ENCODE measurements around the gene RBFOX2. TPM values are rescaled to one million over a fixed set of nuclear protein-coding genes. Genes with fewer than 3 reads are reported as not detected.

RBFOX2 gene
- total and polyA plus RNA-seq, 2 donors (not counting 1 experiment from before 2014, with no cell fraction given) = not detected

GRCh38 chr22:35846804-35847203 lies 181.8 kb downstream of the RBFOX2 start:
- Histone ChIP-seq H3K27me3 (replicated peaks in 1 of 4; ENCODE audit: control extremely low read depth in 1 of 4, control insufficient read depth in 3 of 4, insufficient read depth in 4 of 4, low read length in 3 of 4) (no peaks in the 10 kb centered on the region), H2AFZ (ENCODE audit: insufficient read depth, low read depth, low read length, poor library complexity, severe bottlenecking) (no peak overlapping the region), H3K79me2 (ENCODE audit: control insufficient read depth, insufficient read depth, low read length) (no peaks in the 10 kb centered on the region), H3K4me3 (ENCODE audit: control extremely low read depth in 1 of 5, extremely low read depth in 1 of 5, insufficient read depth in 1 of 5, low read depth in 2 of 5, low read length in 4 of 5) (no peak overlapping the region), H3K27ac (ENCODE audit: low read length in 2 of 2) (no peak overlapping the region), H3K9ac (ENCODE audit: low read length) (no peak overlapping the region), H4K20me1 (ENCODE audit: control insufficient read depth, insufficient read depth, low read length, poor library complexity, severe bottlenecking) (no peaks in the 10 kb centered on the region), H3K4me2 (replicated peaks; ENCODE audit: low read depth, low read length, poor library complexity, severe bottlenecking) (no peak overlapping the region), H3K9me3 (ENCODE audit: control extremely low read depth in 1 of 3, control insufficient read depth in 2 of 3, insufficient read depth in 1 of 3, low read length in 2 of 3) (no peaks in the 10 kb centered on the region), H3K36me3 (replicated peaks in 1 of 2; ENCODE audit: control extremely low read depth in 1 of 2, control insufficient read depth in 1 of 2, extremely low read depth in 1 of 2, insufficient read depth in 2 of 2, low read length in 1 of 2) (no peaks in the 10 kb centered on the region), H3K4me1 (ENCODE audit: control insufficient read depth in 2 of 2, insufficient read depth in 2 of 2, low read length in 2 of 2) (no peaks in the 10 kb centered on the region)
- ATAC-seq (ENCODE audit: low read depth) (no peak), DNase-seq (no peak)
- H3K4me3 Mint-ChIP-seq = no peak overlapping the region
- TF ChIP-seq CTCF (IDR thresholded peaks at IDR 0.05) (no peak), EZH2 (IDR thresholded peaks at IDR 0.05; ENCODE audit: borderline replicate concordance, insufficient read depth, low read depth, low read length, poor library complexity, severe bottlenecking) (no peak)
- no CpG with 5 or more reads among the region's 1 CpG for WGBS (ENCODE audit: insufficient coverage)
- CTCF ChIA-PET = no interaction called here
- peaks cover 17% of the 10 kb centered on the region for H3K27me3 Mint-ChIP-seq
- H3K4me1 Mint-ChIP-seq = no peaks in the 10 kb centered on the region
- POLR2A ChIA-PET = no interaction called here
- intact Hi-C loops (cut with micrococcal nuclease) = no loop called here
- H3K9me3 Mint-ChIP-seq (ENCODE audit: insufficient read depth) = no peaks in the 10 kb centered on the region
- H3K27ac Mint-ChIP-seq = no peak overlapping the region

DNA sequence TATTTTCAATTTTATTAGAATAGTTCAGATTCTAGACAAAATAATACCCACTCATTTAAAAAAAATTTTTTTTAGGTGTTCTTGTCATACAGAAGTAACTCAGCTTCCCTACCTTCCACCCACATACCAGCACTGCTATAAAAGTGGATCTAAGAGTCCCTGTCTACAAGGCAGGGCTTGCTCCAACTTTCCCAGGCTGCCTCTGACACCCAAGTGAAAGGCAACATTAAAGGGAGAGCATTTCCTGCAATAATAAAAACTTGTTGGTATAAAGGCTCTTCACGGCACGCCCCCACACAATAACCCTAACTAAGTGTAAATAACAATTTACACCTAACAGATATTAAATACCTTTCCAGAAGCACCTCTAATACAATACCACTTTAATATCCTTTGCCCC lies 183.7 kb downstream of the RBFOX2 start:
- Histone ChIP-seq H3K4me2 (replicated peaks; ENCODE audit: low read depth, low read length, poor library complexity, severe bottlenecking) (no peak overlapping the region), H3K36me3 (replicated peaks in 1 of 2; ENCODE audit: control extremely low read depth in 1 of 2, control insufficient read depth in 1 of 2, extremely low read depth in 1 of 2, insufficient read depth in 2 of 2, low read length in 1 of 2) (no peaks in the 10 kb centered on the region), H4K20me1 (ENCODE audit: control insufficient read depth, insufficient read depth, low read length, poor library complexity, severe bottlenecking) (no peaks in the 10 kb centered on the region), H3K27ac (ENCODE audit: low read length in 2 of 2) (no peak overlapping the region), H3K27me3 (replicated peaks in 1 of 4; ENCODE audit: control extremely low read depth in 1 of 4, control insufficient read depth in 3 of 4, insufficient read depth in 4 of 4, low read length in 3 of 4) (peaks cover 0 to 5% (median 2%) of the 10 kb centered on the region in 4 experiments), H3K4me1 (ENCODE audit: control insufficient read depth in 2 of 2, insufficient read depth in 2 of 2, low read length in 2 of 2) (peaks cover 0 to 6% of the 10 kb centered on the region in 2 donors), H3K9me3 (ENCODE audit: control extremely low read depth in 1 of 3, control insufficient read depth in 2 of 3, insufficient read depth in 1 of 3, low read length in 2 of 3) (no peaks in the 10 kb centered on the region), H3K79me2 (ENCODE audit: control insufficient read depth, insufficient read depth, low read length) (no peaks in the 10 kb centered on the region), H3K4me3 (ENCODE audit: control extremely low read depth in 1 of 5, extremely low read depth in 1 of 5, insufficient read depth in 1 of 5, low read depth in 2 of 5, low read length in 4 of 5) (no peak overlapping the region), H3K9ac (ENCODE audit: low read length) (no peak overlapping the region), H2AFZ (ENCODE audit: insufficient read depth, low read depth, low read length, poor library complexity, severe bottlenecking) (no peak overlapping the region)
- ChIA-PET CTCF (interaction anchor here (1.2 kb wide), 1 partner anchor 264 kb away, joined by 3 read pairs; no protein-coding TSS in a partner anchor), POLR2A (no interaction called here)
- Mint-ChIP-seq H3K9me3 (ENCODE audit: insufficient read depth) (no peaks in the 10 kb centered on the region), H3K27ac (no peak overlapping the region), H3K4me3 (no peak overlapping the region), H3K27me3 (peaks cover 22% of the 10 kb centered on the region), H3K4me1 (peaks cover 4% of the 10 kb centered on the region)
- ATAC-seq (ENCODE audit: low read depth) (no peak), DNase-seq (no peak)
- intact Hi-C loops (cut with micrococcal nuclease) = no loop called here
- TF ChIP-seq CTCF (IDR thresholded peaks at IDR 0.05) (no peak), EZH2 (IDR thresholded peaks at IDR 0.05; ENCODE audit: borderline replicate concordance, insufficient read depth, low read depth, low read length, poor library complexity, severe bottlenecking) (no peak)
- 93% methylated on average over 2 of the region's 2 CpGs for WGBS (ENCODE audit: insufficient coverage)

All from B cell (primary cell).